Measurements from ENCODE around the gene ATF6. TPM values are rescaled to one million over a fixed set of nuclear protein-coding genes. Genes with fewer than 3 reads are reported as not detected.
A peak's percentile ranks its signal among the peaks of the same experiment; 100 is the strongest.

ATF6 gene
- total RNA-seq, 1 donor, result 28.6 TPM

GRCh38 chr1:161738627-161739287 lies 27.4 kb upstream of the ATF6 start:
- H3K9me3 ChIP-seq (ENCODE audit: low read depth, low read length), result no peaks in the 10 kb centered on the region
- no peaks in the 10 kb centered on the region for H3K79me2 ChIP-seq (ENCODE audit: insufficient read depth, low read length)
- peak; percentile 69 for DNase-seq (ENCODE audit: insufficient read length, low spot score, missing footprints)
- peaks cover 18% of the 10 kb centered on the region for H3K4me1 ChIP-seq (ENCODE audit: insufficient read depth, low read length)
- H3K4me3 ChIP-seq (ENCODE audit: insufficient read depth, low read length), result no peak overlapping the region
- H4K20me1 ChIP-seq (ENCODE audit: insufficient read depth, low read length), result no peaks in the 10 kb centered on the region
- H3K36me3 ChIP-seq (ENCODE audit: insufficient read depth, low read length), result no peaks in the 10 kb centered on the region
- H3K4me2 ChIP-seq (ENCODE audit: insufficient read depth, low read length), result no peak overlapping the region
- TF ChIP-seq CTCF (IDR thresholded peaks at IDR 0.05; ENCODE audit: extremely low read depth, low read depth, low read length), result peak; percentile 81
- H3K27ac ChIP-seq (ENCODE audit: low read depth, low read length), result no peak overlapping the region
- no peaks in the 10 kb centered on the region for H3K27me3 ChIP-seq (ENCODE audit: insufficient read depth, low read length)
- no peak overlapping the region for H2AFZ ChIP-seq (ENCODE audit: low read length)

GRCh38 chr1:161739865-161740566 lies 26.1 kb upstream of the ATF6 start:
- H3K4me1 ChIP-seq (ENCODE audit: insufficient read depth, low read length), result peaks cover 17% of the 10 kb centered on the region
- H3K27ac ChIP-seq (ENCODE audit: low read depth, low read length), result no peak overlapping the region
- no peak for DNase-seq (ENCODE audit: insufficient read length, low spot score, missing footprints)
- no peak overlapping the region for H2AFZ ChIP-seq (ENCODE audit: low read length)
- H3K9me3 ChIP-seq (ENCODE audit: low read depth, low read length), result no peaks in the 10 kb centered on the region
- H4K20me1 ChIP-seq (ENCODE audit: insufficient read depth, low read length), result no peaks in the 10 kb centered on the region
- H3K4me3 ChIP-seq (ENCODE audit: insufficient read depth, low read length), result no peak overlapping the region
- TF ChIP-seq CTCF (IDR thresholded peaks at IDR 0.05; ENCODE audit: extremely low read depth, low read depth, low read length), result no peak
- H3K79me2 ChIP-seq (ENCODE audit: insufficient read depth, low read length), result no peaks in the 10 kb centered on the region
- H3K27me3 ChIP-seq (ENCODE audit: insufficient read depth, low read length), result no peaks in the 10 kb centered on the region
- no peaks in the 10 kb centered on the region for H3K36me3 ChIP-seq (ENCODE audit: insufficient read depth, low read length)
- no peak overlapping the region for H3K4me2 ChIP-seq (ENCODE audit: insufficient read depth, low read length)

- H2AFZ ChIP-seq (ENCODE audit: low read length), result no peak overlapping the region
- DNase-seq (ENCODE audit: insufficient read length, low spot score, missing footprints), result no peak
- TF ChIP-seq CTCF (IDR thresholded peaks at IDR 0.05; ENCODE audit: extremely low read depth, low read depth, low read length), result no peak
- no peaks in the 10 kb centered on the region for H3K79me2 ChIP-seq (ENCODE audit: insufficient read depth, low read length)
- no peak overlapping the region for H3K4me3 ChIP-seq (ENCODE audit: insufficient read depth, low read length)
- H3K9me3 ChIP-seq (ENCODE audit: low read depth, low read length), result no peaks in the 10 kb centered on the region
- H3K4me2 ChIP-seq (ENCODE audit: insufficient read depth, low read length), result no peak overlapping the region
- H3K27me3 ChIP-seq (ENCODE audit: insufficient read depth, low read length), result no peaks in the 10 kb centered on the region
- H4K20me1 ChIP-seq (ENCODE audit: insufficient read depth, low read length), result no peaks in the 10 kb centered on the region
- no peaks in the 10 kb centered on the region for H3K36me3 ChIP-seq (ENCODE audit: insufficient read depth, low read length)
- H3K4me1 ChIP-seq (ENCODE audit: insufficient read depth, low read length), result peaks cover 17% of the 10 kb centered on the region
- no peak overlapping the region for H3K27ac ChIP-seq (ENCODE audit: low read depth, low read length)
These were observed 25.2 kb upstream of the ATF6 start for GRCh38 chr1:161740921-161741320.

- no peaks in the 10 kb centered on the region for H3K27me3 ChIP-seq (ENCODE audit: insufficient read depth, low read length)
- H3K9me3 ChIP-seq (ENCODE audit: low read depth, low read length), result no peaks in the 10 kb centered on the region
- H3K27ac ChIP-seq (ENCODE audit: low read depth, low read length), result no peak overlapping the region
- H3K36me3 ChIP-seq (ENCODE audit: insufficient read depth, low read length), result no peaks in the 10 kb centered on the region
- H3K4me3 ChIP-seq (ENCODE audit: insufficient read depth, low read length), result no peak overlapping the region
- no peak overlapping the region for H2AFZ ChIP-seq (ENCODE audit: low read length)
- no peak overlapping the region for H3K4me2 ChIP-seq (ENCODE audit: insufficient read depth, low read length)
- peaks cover 6% of the 10 kb centered on the region for H3K4me1 ChIP-seq (ENCODE audit: insufficient read depth, low read length)
- H4K20me1 ChIP-seq (ENCODE audit: insufficient read depth, low read length), result no peaks in the 10 kb centered on the region
- no peaks in the 10 kb centered on the region for H3K79me2 ChIP-seq (ENCODE audit: insufficient read depth, low read length)
- no peak for DNase-seq (ENCODE audit: insufficient read length, low spot score, missing footprints)
- no peak for TF ChIP-seq CTCF (IDR thresholded peaks at IDR 0.05; ENCODE audit: extremely low read depth, low read depth, low read length)
These were observed 22.9 kb upstream of the ATF6 start for GRCh38 chr1:161743231-161743630.
